ENCODE measurements around the gene ZCCHC14. TPM values are rescaled to one million over a fixed set of nuclear protein-coding genes. Genes with fewer than 3 reads are reported as not detected.

ZCCHC14 gene
- total RNA-seq, 1 experiment from 2014 or later = 33.1 TPM

DNA sequence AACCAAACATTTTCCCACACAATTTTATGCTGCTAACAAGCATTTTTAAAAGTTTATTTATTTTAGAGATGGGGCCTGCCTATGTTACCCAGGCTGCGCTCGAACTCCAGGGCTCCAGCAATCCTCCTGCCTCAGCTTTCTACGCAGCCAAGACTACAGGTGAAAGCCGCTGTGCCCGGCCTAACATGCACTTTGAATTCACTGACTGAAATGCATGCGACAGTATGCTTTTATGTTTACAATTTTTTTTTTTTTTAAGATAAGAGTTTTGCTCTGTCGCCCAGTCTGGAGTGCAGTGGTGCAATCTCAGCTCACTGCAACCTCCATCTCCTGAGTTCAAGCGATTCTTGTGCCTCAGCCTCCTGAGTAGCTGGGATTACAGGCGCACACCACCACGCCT lies 52.9 kb downstream of the ZCCHC14 start:
- Mint-ChIP-seq H3K36me3 (ENCODE audit: insufficient read depth, unreplicated experiment) (peaks cover 21% of the 10 kb centered on the region), H3K27me3 (ENCODE audit: insufficient read depth, unreplicated experiment) (no peaks in the 10 kb centered on the region), H3K9me3 (ENCODE audit: unreplicated experiment) (no peaks in the 10 kb centered on the region), H3K27ac (ENCODE audit: unreplicated experiment) (no peak overlapping the region), H3K4me3 (ENCODE audit: unreplicated experiment) (no peak overlapping the region), H3K4me1 (ENCODE audit: low read depth, unreplicated experiment) (no peaks in the 10 kb centered on the region)
- Histone ChIP-seq H3K4me1 (no peaks in the 10 kb centered on the region), H3K27me3 (replicated peaks; ENCODE audit: control insufficient read depth, insufficient read depth, low read length) (no peaks in the 10 kb centered on the region), H3K9me3 (no peaks in the 10 kb centered on the region), H3K36me3 (ENCODE audit: control insufficient read depth, insufficient read depth, low read length) (peaks cover 2% of the 10 kb centered on the region; the same call in 1 of the 2 replicates), H3K4me3 (ENCODE audit: low read depth, low read length) (no peak overlapping the region)
- CTCF ChIA-PET = interaction anchor here (0.7 kb wide), 1 partner anchor 293 kb away, joined by 3 read pairs; no protein-coding TSS in a partner anchor
- TF ChIP-seq, protein P1, sequence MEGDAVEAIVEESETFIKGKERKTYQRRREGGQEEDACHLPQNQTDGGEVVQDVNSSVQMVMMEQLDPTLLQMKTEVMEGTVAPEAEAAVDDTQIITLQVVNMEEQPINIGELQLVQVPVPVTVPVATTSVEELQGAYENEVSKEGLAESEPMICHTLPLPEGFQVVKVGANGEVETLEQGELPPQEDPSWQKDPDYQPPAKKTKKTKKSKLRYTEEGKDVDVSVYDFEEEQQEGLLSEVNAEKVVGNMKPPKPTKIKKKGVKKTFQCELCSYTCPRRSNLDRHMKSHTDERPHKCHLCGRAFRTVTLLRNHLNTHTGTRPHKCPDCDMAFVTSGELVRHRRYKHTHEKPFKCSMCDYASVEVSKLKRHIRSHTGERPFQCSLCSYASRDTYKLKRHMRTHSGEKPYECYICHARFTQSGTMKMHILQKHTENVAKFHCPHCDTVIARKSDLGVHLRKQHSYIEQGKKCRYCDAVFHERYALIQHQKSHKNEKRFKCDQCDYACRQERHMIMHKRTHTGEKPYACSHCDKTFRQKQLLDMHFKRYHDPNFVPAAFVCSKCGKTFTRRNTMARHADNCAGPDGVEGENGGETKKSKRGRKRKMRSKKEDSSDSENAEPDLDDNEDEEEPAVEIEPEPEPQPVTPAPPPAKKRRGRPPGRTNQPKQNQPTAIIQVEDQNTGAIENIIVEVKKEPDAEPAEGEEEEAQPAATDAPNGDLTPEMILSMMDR (IDR thresholded peaks at IDR 0.05; ENCODE audit: insufficient read depth in 1 of 2, low read depth in 1 of 2, low read length in 1 of 2, severe bottlenecking in 1 of 2, unreplicated experiment in 1 of 2) = no peak
- POLR2A ChIA-PET = no interaction called here
- BruUV-seq (replicated peaks) = no TSS peak
- intact Hi-C loops (cut with micrococcal nuclease; ENCODE audit: unreplicated experiment) = no loop called here
- DNase-seq = no peak

DNA sequence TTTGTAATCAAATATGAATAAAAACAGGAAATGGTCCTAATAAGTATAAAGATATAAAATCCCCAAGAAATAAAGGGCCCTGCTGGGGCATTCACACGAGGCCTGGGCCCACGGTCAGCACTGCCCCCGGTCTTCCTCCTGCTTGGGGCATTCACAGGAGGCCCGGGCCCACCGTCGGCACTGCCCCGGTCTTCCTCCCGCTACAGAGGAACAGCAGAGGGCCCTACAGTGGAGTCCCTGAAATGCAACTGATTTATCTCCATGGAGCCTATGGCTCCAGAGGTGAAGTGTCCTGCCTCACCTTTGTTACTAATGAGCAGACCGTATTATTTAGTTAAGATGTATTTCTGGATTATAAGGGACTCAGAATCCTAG lies 54.2 kb downstream of the ZCCHC14 start:
- ChIA-PET POLR2A (no interaction called here), CTCF (interaction anchor here (0.8 kb wide), 1 partner anchor 133 kb away, joined by 3 read pairs; no protein-coding TSS in a partner anchor)
- no TSS peak for BruUV-seq (replicated peaks)

DNA sequence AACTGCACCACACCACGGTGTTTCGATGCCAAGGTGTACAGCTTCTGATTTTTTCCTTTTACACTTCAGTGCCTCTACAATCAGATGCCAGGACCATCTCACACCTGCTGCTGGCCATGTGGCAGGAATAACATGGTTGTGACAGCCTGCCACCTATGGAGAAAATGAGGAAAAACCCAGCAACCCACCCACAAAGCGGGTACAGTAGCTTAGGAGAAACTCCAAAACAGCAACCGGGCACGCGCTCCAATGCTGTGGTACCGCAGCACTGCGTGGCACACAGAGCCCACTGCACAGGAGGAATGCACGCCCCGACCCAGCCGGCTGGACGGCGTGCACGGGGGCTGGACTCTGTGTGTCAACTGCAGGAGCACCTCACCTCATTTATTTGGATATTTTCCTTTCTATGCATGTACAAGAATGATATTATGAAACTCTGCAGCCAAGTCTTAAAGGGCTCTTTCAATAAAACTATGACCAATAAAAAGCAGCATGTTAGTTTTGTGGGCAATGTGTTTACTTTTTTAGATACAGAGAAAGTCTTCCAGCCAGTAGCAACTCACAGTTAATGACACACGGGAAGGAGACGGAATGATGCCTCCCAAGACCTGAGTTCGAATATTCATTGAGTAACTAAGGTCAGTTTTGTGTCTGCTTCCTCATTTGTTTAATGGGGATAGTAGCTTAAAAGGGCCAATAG lies 54.8 kb downstream of the ZCCHC14 start:
- TF ChIP-seq, protein P1 (IDR thresholded peaks at IDR 0.05; ENCODE audit: insufficient read depth in 1 of 2, low read depth in 1 of 2, low read length in 1 of 2, severe bottlenecking in 1 of 2, unreplicated experiment in 1 of 2) = no peak
- Mint-ChIP-seq H3K4me3 (ENCODE audit: unreplicated experiment) (no peak overlapping the region), H3K4me1 (ENCODE audit: low read depth, unreplicated experiment) (no peaks in the 10 kb centered on the region), H3K36me3 (ENCODE audit: insufficient read depth, unreplicated experiment) (peaks cover 19% of the 10 kb centered on the region), H3K27me3 (ENCODE audit: insufficient read depth, unreplicated experiment) (no peaks in the 10 kb centered on the region), H3K9me3 (ENCODE audit: unreplicated experiment) (no peaks in the 10 kb centered on the region), H3K27ac (ENCODE audit: unreplicated experiment) (no peak overlapping the region)
- Histone ChIP-seq H3K27me3 (replicated peaks; ENCODE audit: control insufficient read depth, insufficient read depth, low read length) (no peaks in the 10 kb centered on the region), H3K36me3 (ENCODE audit: control insufficient read depth, insufficient read depth, low read length) (peaks cover 2% of the 10 kb centered on the region; the same call in 1 of the 2 replicates), H3K4me3 (ENCODE audit: low read depth, low read length) (no peak overlapping the region), H3K4me1 (no peaks in the 10 kb centered on the region), H3K9me3 (no peaks in the 10 kb centered on the region)
- CTCF ChIA-PET = interaction anchor here (0.8 kb wide), 1 partner anchor 133 kb away, joined by 3 read pairs; no protein-coding TSS in a partner anchor
- POLR2A ChIA-PET = no interaction called here
- intact Hi-C loops (cut with micrococcal nuclease; ENCODE audit: unreplicated experiment) = no loop called here
- no TSS peak for BruUV-seq (replicated peaks)
- no peak for DNase-seq

More for the DNA sequence above, 54.2 kb downstream of the ZCCHC14 start:
- H3K4me3 ChIP-seq (ENCODE audit: low read depth, low read length) = no peak overlapping the region
- TF ChIP-seq, protein P1 (IDR thresholded peaks at IDR 0.05; ENCODE audit: insufficient read depth in 1 of 2, low read depth in 1 of 2, low read length in 1 of 2, severe bottlenecking in 1 of 2, unreplicated experiment in 1 of 2) = no peak
- H3K36me3 Mint-ChIP-seq (ENCODE audit: insufficient read depth, unreplicated experiment) = peaks cover 19% of the 10 kb centered on the region
- DNase-seq = no peak
- H3K27me3 Mint-ChIP-seq (ENCODE audit: insufficient read depth, unreplicated experiment) = no peaks in the 10 kb centered on the region
- no peak overlapping the region for H3K27ac Mint-ChIP-seq (ENCODE audit: unreplicated experiment)
- intact Hi-C loops (cut with micrococcal nuclease; ENCODE audit: unreplicated experiment) = no loop called here
- no peaks in the 10 kb centered on the region for H3K9me3 ChIP-seq
- no peaks in the 10 kb centered on the region for H3K4me1 Mint-ChIP-seq (ENCODE audit: low read depth, unreplicated experiment)
- H3K36me3 ChIP-seq (ENCODE audit: control insufficient read depth, insufficient read depth, low read length) = peaks cover 2% of the 10 kb centered on the region; the same call in 1 of the 2 replicates
- H3K4me1 ChIP-seq = no peaks in the 10 kb centered on the region
- H3K27me3 ChIP-seq (replicated peaks; ENCODE audit: control insufficient read depth, insufficient read depth, low read length) = no peaks in the 10 kb centered on the region
- no peaks in the 10 kb centered on the region for H3K9me3 Mint-ChIP-seq (ENCODE audit: unreplicated experiment)
- no peak overlapping the region for H3K4me3 Mint-ChIP-seq (ENCODE audit: unreplicated experiment)

Measured in Caco-2 (cell line).